Measurements from ENCODE around the gene PARD3.
"Not testable (repeated sequence)": the region's sequence is repeated elsewhere in the genome, so short reads cannot be mapped to it uniquely, and the experiment has no call there.

The PARD3 gene

DNA sequence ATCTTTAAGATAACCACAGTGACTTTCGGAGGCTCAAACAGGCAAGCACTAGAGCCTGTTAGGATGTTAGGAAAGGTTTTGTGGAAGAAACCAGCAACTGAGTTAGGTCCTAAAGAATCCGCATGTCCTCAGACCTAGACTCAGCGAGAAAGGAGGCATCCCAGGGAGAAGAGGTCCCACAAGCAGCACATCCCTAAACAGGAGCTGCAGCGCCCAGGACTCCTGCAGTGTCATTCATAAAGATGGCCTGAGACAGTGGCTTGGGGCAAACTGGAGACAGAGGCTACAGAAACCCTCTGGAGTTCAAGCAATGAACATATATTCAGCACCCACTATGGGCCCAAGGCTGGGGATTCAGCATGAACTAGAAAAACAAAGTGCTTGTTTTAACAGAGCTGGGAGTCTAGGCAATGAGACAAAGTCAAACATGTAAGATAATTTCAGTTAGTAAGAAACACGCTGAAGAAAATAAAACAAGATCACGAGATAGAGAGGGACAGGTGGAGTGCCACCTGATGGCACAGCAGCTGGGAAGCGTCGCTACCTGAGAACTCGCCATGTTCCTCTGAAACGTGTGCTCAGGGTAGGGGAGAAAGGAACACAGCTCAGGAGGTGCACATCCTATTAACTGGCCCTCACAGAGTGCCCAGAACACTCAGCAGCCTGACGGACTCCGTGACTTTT is 48.1 kb downstream of the PARD3 start:
- DNase-seq (ENCODE audit: low read depth): no peak

- DNase-seq (ENCODE audit: low read depth): no peak
These were observed 48.9 kb downstream of the PARD3 start for GRCh38 chr10:34766266-34766600.

DNA sequence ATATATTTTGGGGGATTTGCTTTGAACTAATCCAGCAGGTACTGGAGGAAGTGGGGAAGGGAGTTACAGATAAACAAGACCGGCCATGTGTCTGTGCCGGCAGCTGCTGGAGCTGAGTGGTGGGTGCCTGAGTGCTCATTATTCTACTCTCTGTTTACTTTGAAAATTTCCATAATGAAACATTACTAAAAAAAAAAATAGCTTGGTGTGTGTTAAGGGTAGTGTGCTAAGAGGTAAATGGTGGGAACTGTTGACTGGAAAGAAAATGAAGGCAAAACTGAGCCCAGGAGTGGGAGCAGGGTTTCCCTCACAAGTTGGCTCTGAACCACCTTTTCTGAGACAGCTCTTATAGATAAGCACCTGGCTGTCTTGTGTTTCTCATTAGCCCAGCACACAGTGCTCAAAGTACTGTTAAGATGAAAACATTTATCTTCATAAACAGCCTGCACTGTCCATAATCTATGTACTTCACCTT is 50.6 kb downstream of the PARD3 start:
- DNase-seq (ENCODE audit: low read depth): no peak

GRCh38 chr10:34762603-34763299 is 52.3 kb downstream of the PARD3 start:
- no peak for DNase-seq (ENCODE audit: low read depth)

- no peak for DNase-seq (ENCODE audit: low read depth)
These were observed 52.9 kb downstream of the PARD3 start for GRCh38 chr10:34762156-34762555.

DNA sequence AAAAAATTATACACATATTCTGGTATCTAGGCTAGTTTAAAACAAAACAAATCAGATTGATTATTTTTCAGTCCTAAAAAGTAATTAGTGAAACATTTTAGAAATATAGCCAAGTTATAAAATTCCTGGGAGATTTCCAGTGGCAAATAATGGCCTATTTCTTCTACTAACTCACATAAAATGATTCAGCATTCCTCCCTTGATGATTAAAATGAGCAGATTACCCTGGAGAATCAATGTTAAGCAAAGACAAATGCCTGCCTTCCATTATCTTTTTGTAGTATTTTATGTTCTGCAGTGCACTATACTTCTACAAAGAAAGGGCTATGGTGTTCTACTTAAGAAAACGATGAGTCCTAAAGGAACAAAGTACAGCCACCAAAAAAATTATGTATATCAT is 53.6 kb downstream of the PARD3 start:
- no peak for DNase-seq (ENCODE audit: low read depth)

- DNase-seq (ENCODE audit: low read depth): no peak
These were observed 54.5 kb downstream of the PARD3 start for GRCh38 chr10:34760606-34761005.

DNA sequence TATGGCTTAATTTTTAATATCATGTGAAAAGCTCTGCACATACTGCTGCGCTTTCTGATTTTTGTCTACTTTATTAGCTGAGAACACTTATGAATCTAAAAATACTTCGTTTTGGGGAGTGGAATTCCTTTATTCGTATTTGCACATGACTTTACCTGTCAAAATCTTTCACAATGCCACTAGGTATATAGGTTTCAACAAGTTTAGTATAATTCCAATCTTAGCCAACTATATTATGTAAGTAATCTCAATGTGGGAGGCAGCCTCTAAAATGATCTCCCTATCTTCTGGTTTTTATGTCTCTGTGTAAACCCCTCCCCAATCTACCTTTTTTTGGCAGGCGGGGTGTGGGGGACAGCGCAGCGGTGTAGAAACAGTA is 55.3 kb downstream of the PARD3 start:
- no peak for DNase-seq (ENCODE audit: low read depth)

DNA sequence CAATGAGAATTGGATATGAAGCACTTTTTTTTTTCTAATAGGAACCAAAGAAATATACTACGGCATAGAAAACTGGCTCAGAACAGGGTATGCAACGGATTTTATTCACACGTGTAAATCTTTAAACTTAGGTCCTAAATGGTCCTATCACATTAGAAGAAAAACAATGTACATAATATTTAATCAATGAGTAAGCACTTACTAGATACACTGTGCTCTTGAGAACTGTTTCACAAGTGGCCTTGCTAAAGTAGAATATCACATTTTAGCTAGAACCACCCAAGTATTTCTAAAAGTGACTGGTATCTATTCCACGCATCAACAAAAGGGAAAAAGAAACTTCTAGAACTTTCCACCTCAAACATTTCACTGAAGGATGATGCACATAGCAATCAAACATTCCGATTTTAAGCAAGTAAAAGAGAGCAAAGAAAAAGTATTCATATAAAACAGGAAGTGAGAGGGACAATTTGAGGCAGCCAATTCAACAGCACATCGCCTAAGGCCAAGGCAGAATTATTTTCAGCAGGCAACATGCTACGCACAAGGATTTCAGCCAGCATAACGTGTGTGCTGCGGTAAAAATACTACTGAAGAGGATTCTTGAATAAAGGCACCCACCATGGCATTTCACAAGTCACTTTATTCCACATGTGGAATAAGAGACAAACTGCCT is 55.8 kb downstream of the PARD3 start:
- DNase-seq (ENCODE audit: low read depth): no peak

DNA sequence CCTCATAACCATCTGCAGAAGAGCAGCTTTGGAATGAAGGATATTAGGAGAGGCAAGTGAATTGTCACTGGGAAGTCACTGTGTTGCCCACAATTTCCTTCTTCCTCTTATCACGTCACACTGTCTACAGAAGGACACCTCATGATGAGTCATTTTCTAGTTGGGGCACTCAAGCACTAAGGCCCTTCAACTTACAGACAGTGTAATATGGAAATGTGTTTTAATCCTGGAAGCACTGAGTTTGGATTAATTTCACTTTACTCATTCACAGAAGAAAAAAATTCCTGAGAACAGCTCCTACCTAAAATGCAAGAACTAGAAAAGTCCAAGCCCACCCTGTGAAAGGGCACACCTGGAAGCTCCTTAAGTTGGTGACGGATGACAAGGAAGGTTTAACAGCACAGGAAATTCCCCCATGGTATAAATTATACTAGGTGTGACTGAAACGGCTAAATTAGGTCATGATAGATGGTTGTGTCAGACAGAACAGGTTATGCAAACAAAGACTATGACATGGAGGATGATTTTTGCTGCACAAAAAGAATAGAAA is 56.6 kb downstream of the PARD3 start:
- no peak for DNase-seq (ENCODE audit: low read depth)

DNA sequence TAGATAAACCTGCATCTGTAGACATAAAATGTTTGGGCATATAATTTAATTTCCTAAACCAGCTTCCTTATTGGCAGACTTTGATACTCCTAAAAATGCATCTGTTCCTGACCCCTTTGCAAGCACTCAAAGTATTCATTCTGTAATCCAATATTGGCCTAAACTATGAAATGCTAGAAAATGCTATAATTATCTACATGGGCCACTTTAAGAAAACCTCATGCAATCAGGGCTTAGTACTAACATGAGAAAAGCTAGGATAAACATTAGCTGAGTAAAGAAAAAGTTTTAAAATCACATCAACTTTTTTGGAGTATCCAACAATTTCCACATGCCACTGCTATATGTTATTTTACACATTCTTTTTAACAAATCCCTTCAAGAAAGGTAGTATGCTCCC is 57.2 kb downstream of the PARD3 start:
- no peak for DNase-seq (ENCODE audit: low read depth)

GRCh38 chr10:34757181-34757580 is 57.9 kb downstream of the PARD3 start:
- DNase-seq (ENCODE audit: low read depth): not testable (repeated sequence)

GRCh38 chr10:34756584-34756983 is 58.5 kb downstream of the PARD3 start:
- no peak for DNase-seq (ENCODE audit: low read depth)

GRCh38 chr10:34753014-34753757 is 61.9 kb downstream of the PARD3 start:
- DNase-seq (ENCODE audit: low read depth): no peak

DNA sequence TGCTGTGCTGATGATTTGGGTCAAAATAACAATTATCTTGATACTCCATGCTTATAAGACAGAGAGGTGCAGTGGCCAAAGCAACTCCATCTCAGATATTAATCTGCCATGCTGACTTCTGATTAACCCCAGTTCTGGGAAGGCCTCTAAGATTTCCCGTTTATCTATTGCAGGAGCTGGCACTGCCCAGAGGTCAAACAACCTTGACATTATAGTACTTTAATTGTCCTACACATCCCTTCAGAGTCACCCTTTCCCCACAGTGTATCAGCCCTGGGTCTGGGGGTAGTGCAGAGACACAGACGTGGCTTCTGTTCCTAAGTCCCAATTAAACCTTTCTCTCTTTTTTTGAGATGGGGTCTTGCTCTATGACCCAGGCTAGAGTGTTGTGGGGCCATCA is 63.8 kb downstream of the PARD3 start:
- no peak for DNase-seq (ENCODE audit: low read depth)

DNA sequence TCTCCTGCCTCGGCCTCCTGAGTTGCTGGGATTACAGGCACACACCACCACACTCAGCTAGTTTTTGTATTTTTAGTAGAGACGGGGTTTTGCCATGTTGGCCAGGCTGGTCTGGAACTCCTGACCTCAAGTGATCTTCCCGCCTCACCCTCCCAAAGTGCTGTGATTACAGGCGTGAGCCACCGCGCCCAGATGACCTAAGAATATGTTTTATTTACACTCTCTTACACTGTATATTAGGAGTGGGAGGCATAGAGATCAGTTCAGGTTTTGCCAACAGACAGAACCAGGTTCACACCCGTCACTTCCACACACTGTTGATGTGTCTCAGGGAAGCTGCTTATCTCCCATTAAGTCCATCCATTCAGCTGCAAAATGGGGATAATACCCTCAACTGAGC is 64.3 kb downstream of the PARD3 start:
- DNase-seq (ENCODE audit: low read depth): not testable (repeated sequence)

- no peak for DNase-seq (ENCODE audit: low read depth)
These were observed 66.3 kb downstream of the PARD3 start for GRCh38 chr10:34748767-34749166.

DNA sequence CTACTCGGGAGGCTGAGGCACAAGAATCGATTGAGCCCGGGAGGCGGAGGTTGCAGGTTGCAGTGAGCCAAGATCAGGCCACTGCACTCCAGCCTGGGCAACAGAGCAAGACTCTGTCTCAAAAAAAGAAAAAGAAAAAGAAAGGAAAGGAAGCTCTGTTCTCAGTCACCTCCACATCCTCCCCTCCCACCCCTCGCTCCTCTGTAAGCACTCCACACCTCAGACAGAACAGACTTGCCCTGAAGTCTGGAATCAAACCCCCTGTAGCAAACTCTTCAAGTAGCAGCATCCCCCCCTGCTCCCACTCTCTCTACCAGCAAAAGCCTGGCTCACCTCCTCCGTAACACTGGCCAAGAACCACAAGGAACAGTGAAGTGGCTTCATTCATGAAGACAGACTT is 66.7 kb downstream of the PARD3 start:
- no peak for DNase-seq (ENCODE audit: low read depth)

DNA sequence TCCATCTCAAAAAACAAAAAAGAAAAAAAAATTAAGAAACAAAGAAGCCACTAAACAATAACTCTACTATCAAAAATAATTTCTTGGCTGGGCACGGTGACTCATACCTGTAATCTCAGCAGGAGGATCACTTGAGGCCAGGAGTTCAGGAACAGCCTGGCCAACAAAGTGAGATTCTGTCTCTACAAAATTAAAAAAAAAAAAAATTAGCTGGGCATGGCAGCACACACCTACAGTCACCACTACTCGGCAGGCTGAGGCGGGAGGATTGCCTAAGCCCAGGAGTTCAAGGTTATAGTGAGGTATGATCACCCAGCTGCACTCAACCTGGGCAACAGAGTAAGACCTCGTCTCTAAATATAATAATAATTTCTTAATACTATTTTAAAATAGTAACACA is 69.0 kb downstream of the PARD3 start:
- DNase-seq (ENCODE audit: low read depth): no peak

DNA sequence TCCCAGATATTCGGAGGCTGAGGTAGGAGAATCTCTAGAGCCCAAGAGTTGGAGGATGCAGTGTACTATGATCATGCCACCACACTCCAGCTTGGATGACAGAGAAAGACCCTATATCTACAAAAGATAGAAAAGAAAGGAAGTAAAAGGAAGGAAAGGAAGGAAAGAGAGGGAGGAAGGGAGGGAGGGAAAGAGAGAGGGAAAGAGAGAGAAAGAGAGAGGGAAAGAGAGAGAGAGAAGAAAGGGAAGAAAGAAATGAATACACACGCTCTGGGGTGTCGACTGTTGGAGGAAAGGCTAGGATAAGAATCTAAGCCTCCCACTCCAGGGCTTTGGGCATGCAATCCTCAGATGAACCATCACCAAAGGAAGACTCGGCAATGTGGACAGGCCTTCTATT is 69.9 kb downstream of the PARD3 start:
- no peak for DNase-seq (ENCODE audit: low read depth)

DNA sequence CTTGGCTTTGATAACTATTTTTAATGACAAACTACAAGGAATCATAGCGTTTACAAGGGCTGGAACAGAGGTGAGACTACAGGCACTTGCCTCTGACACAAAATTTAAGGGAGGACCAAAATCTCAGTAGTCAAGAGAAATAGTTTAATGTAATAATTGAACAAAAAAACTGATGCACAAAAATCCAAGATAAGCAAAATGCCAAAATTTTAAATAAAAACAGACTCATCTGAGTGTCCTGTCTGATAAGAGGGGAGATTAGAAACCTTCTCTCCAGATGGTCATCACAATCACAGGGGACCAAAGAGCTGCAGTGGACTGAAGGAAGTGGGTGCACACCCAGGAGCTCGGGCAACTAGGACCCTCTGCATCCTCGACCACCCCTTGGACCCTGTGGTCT is 70.5 kb downstream of the PARD3 start:
- no peak for DNase-seq (ENCODE audit: low read depth)

DNA sequence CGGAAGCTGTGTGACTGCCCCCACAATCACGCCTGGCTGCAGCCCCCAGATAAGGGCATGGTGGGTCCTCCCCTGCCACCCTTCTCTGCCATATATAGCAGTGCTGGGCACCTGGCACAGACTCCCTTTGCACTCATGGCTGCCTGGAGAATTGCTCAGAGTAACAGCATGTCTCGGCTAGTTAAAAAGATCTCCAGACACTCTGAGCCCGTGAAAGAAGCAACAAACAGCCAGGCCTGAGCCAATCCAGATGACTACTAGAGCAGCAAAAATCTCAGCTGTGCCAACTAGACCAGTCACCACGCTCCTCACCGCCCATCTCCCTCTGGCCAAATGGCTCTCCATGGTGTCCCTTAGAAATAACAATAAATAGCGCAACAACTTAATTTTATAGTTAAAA is 71.3 kb downstream of the PARD3 start:
- no peak for DNase-seq (ENCODE audit: low read depth)
